Uterus (tissue), 4 donors: ENCODE data around the gene ASIC2. TPM values are rescaled to one million over a fixed set of nuclear protein-coding genes. Genes with fewer than 3 reads are reported as not detected.

Experiments used
- DNase-seq, 2 donors: peaks; one replicate each; pipeline ENCODE4 v3.0.0-alpha.2; 2019 to 2020
- H3K27ac ChIP-seq, 2 donors: fragments of 200-600 bp; sonication (generic); 1 replicate in 1 of 2; 2 replicates in 1 of 2; pipeline ENCODE4 v1.5.1; 2016 to 2018
- H3K27me3 ChIP-seq, 2 donors: fragments of 200-600 bp; sonication (generic); one replicate each; pipeline ENCODE4 v1.5.1; 2018 to 2019; ENCODE audit warnings: control low read depth in 1 of 2
- H3K36me3 ChIP-seq, 2 donors: fragments of 200-600 bp; sonication (generic); one replicate each; pipeline ENCODE4 v1.5.1; 2019; ENCODE audit warnings: control low read depth in 1 of 2
- H3K4me1 ChIP-seq, 2 donors: fragments of 200-600 bp; sonication (generic); one replicate each; pipeline ENCODE4 v1.5.1; 2018 to 2019; ENCODE audit warnings: control low read depth in 1 of 2
- H3K4me3 ChIP-seq, 2 donors: fragments of 200-600 bp; sonication (generic); 1 replicate in 1 of 2; 2 replicates in 1 of 2; pipeline ENCODE4 v1.5.1; 2018 to 2019; ENCODE audit warnings: mild to moderate bottlenecking in 1 of 2
- H3K9me3 ChIP-seq, 2 donors: fragments of 200-600 bp; sonication (generic); one replicate each; pipeline ENCODE4 v1.5.1; 2019; ENCODE audit warnings: control low read depth in 1 of 2
- POLR2A ChIP-seq, 2 donors: fragments of 450-650 bp; IDR thresholded peaks; one replicate each; pipeline ENCODE4 v1.6.1; 2016; ENCODE audit warnings: antibody characterized with exemption in 2 of 2, mild to moderate bottlenecking in 1 of 2, moderate library complexity in 1 of 2
- intact Hi-C: fragments of 100-400 bp; cut with DNase I; formaldehyde crosslinking; loops from one replicate; pipeline ENCODE4 v1.15.1; 2023; ENCODE audit warnings: low total_unique reads
- total RNA-seq, 4 donors: library from RNA; depleted of rRNA in 3 of 4; stranded (reverse); fragments of >200 nt in 3 of 4; gene quantifications; one replicate each; pipeline versions ENCODE4 v1.1.0 to v1.2.4, GENCODE V29; 2014 to 2023
- TF ChIP-seq, protein P1 (sequence below), 4 experiments: fragments of 200-600 bp in 2 of 4; fragments of 450-650 bp in 2 of 4; sonication (generic) in 2 of 4; IDR thresholded peaks; one replicate each; pipeline ENCODE4 v1.5.1; 2016 to 2019; ENCODE audit warnings: antibody characterized with exemption in 4 of 4, mild to moderate bottlenecking in 2 of 4, moderate library complexity in 1 of 4
- donor health status: DM: yes; HTN: yes; CAD: no.

The ASIC2 gene
- total RNA-seq, 4 donors from 2014 or later = 1.2 to 1.4 TPM; not detected in 2

GRCh38 chr17:33115366-33115765 lies 177.7 kb downstream of the ASIC2 start:
- DNase-seq = peak in 1 of 2 donors; percentile 28
- no peak for TF ChIP-seq POLR2A (IDR thresholded peaks at IDR 0.05)
- TF ChIP-seq, protein P1, sequence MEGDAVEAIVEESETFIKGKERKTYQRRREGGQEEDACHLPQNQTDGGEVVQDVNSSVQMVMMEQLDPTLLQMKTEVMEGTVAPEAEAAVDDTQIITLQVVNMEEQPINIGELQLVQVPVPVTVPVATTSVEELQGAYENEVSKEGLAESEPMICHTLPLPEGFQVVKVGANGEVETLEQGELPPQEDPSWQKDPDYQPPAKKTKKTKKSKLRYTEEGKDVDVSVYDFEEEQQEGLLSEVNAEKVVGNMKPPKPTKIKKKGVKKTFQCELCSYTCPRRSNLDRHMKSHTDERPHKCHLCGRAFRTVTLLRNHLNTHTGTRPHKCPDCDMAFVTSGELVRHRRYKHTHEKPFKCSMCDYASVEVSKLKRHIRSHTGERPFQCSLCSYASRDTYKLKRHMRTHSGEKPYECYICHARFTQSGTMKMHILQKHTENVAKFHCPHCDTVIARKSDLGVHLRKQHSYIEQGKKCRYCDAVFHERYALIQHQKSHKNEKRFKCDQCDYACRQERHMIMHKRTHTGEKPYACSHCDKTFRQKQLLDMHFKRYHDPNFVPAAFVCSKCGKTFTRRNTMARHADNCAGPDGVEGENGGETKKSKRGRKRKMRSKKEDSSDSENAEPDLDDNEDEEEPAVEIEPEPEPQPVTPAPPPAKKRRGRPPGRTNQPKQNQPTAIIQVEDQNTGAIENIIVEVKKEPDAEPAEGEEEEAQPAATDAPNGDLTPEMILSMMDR (IDR thresholded peaks at IDR 0.05) = no peak
- Histone ChIP-seq H3K27ac (peak overlapping the region; percentile 26 to 30), H3K36me3 (no peaks in the 10 kb centered on the region), H3K27me3 (no peaks in the 10 kb centered on the region), H3K4me1 (no peaks in the 10 kb centered on the region), H3K9me3 (no peaks in the 10 kb centered on the region), H3K4me3 (no peak overlapping the region)
- intact Hi-C loops = no loop called here

- Histone ChIP-seq H3K27me3 (no peaks in the 10 kb centered on the region), H3K27ac (no peak overlapping the region), H3K36me3 (no peaks in the 10 kb centered on the region), H3K4me1 (no peaks in the 10 kb centered on the region), H3K4me3 (no peak overlapping the region), H3K9me3 (no peaks in the 10 kb centered on the region)
- intact Hi-C loops = no loop called here
- DNase-seq = no peak
- TF ChIP-seq POLR2A (IDR thresholded peaks at IDR 0.05) = no peak
- TF ChIP-seq, protein P1 (IDR thresholded peaks at IDR 0.05) = no peak
These were observed 179.1 kb downstream of the ASIC2 start for GRCh38 chr17:33113991-33114370.

DNA sequence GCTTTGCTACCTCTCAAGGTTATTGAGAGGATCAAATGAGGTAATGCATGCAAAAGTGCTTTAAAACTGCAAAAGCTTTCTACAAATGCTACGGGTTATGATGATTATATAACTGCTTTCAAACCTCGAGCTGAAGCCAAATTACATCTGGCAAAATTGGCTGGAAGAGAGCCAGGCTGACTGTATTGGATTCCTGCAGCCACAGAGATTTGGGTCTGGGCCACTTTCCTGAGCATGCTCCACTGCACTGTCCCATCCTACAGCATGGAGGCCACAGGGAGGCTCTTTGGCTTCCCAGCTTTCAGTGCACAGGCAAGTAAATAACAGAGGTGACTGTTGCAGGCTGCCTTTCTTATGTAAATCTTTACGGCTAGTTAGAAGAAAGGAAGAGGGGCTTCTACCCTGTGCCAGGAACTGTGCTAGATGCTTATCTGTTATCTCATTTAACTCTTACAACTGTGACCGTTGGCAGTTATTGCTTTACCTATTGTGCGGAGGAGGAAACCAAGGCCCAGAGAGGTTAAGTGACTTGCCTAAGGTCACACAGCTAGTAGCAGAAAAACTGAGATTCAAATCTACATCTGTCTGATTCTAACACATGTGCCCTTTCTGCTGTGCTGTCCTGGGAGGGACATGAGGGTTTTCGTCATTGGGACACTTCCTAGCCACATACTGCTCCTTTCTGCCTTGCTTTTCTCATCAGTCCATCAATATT lies 179.7 kb downstream of the ASIC2 start:
- intact Hi-C loops = no loop called here
- no peak overlapping the region for H3K4me3 ChIP-seq
- H3K27me3 ChIP-seq = no peaks in the 10 kb centered on the region
- no peak for DNase-seq
- H3K4me1 ChIP-seq = no peaks in the 10 kb centered on the region
- no peak for TF ChIP-seq POLR2A (IDR thresholded peaks at IDR 0.05)
- TF ChIP-seq, protein P1 (IDR thresholded peaks at IDR 0.05) = no peak
- no peak overlapping the region for H3K27ac ChIP-seq
- H3K36me3 ChIP-seq = no peaks in the 10 kb centered on the region
- H3K9me3 ChIP-seq = no peaks in the 10 kb centered on the region

GRCh38 chr17:33112763-33113162 lies 180.3 kb downstream of the ASIC2 start:
- Histone ChIP-seq H3K27me3 (no peaks in the 10 kb centered on the region), H3K27ac (no peak overlapping the region), H3K9me3 (no peaks in the 10 kb centered on the region), H3K4me1 (no peaks in the 10 kb centered on the region), H3K36me3 (no peaks in the 10 kb centered on the region), H3K4me3 (no peak overlapping the region)
- TF ChIP-seq, protein P1 (IDR thresholded peaks at IDR 0.05) = no peak
- no peak for TF ChIP-seq POLR2A (IDR thresholded peaks at IDR 0.05)
- no peak for DNase-seq
- intact Hi-C loops = no loop called here

DNA sequence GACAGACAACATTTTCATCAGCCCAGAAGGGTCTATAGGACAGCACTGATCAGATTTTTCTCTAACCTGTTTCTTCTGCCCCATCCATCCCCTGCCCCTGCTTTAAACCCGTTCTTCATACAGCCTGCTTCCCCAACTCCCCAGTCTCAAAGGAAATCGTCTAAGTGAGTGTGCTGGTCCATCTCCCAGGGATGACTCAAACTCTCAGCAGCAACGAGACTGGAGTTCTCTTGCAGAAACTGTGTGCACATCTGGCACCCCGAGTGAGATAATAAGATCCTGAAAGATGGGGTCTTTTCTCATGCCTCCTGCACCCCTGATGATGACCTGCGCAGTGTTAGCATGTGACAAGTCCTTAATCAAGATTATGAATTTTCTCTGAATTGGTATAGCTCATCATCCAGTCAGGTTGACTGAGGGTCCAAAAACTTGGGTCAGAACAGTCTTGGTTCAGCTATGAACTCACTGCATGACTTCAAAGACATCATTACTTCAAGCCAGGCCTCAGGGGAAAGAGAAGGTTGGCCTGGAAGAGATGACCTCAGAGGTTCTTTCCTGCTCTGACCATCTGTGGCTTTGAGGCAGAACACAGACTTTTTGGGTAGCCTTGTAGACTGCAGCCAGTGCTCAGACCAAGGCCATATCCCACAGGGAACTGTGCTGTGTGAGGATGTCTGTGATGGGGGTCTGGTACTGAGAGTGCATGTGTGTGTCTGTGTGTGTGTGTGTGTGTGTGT lies 183.6 kb downstream of the ASIC2 start:
- Histone ChIP-seq H3K27ac (no peak overlapping the region), H3K36me3 (no peaks in the 10 kb centered on the region), H3K27me3 (no peaks in the 10 kb centered on the region), H3K4me1 (no peaks in the 10 kb centered on the region), H3K9me3 (no peaks in the 10 kb centered on the region), H3K4me3 (no peak overlapping the region)
- intact Hi-C loops = no loop called here
- TF ChIP-seq, protein P1 (IDR thresholded peaks at IDR 0.05) = no peak
- no peak for TF ChIP-seq POLR2A (IDR thresholded peaks at IDR 0.05)
- DNase-seq = no peak
